H1 (cell line): Measurements from ENCODE around the gene CWC27.

Experiments
- EP300 ChIP-seq, 2 experiments: IDR thresholded peaks; 1 replicate in 1 of 2; 2 replicates in 1 of 2; pipeline ENCODE4 v1.6.1; 2011 to 2012; ENCODE audit warnings: low read depth in 2 of 2, low read length in 2 of 2, mild to moderate bottlenecking in 2 of 2, borderline replicate concordance in 1 of 2, inconsistent platforms in 1 of 2, moderate library complexity in 1 of 2
- FOSL1 ChIP-seq: IDR thresholded peaks from 2 replicates; pipeline ENCODE4 v1.6.1; 2011; ENCODE audit warnings: mild to moderate bottlenecking, low read depth, low read length, moderate library complexity; ENCODE audit not compliant: insufficient read depth
- SIX5 ChIP-seq: IDR thresholded peaks from 2 replicates; pipeline ENCODE4 v1.6.1; 2011; ENCODE audit warnings: mild to moderate bottlenecking, low read depth, low read length
- TAF1 ChIP-seq: IDR thresholded peaks from 2 replicates; pipeline ENCODE4 v1.6.1; 2011; ENCODE audit warnings: mild to moderate bottlenecking, low read depth, low read length
- TF ChIP-seq, protein P1 (sequence below), 3 experiments: IDR thresholded peaks; 1 replicate in 2 of 3; 2 replicates in 1 of 3; pipeline versions ENCODE4 v1.5.1 to v1.6.1; 2011; ENCODE audit warnings: low read length in 3 of 3, mild to moderate bottlenecking in 3 of 3, inconsistent platforms in 2 of 3, low read depth in 1 of 3, moderate library complexity in 1 of 3; ENCODE audit not compliant: insufficient read depth in 1 of 3; ENCODE audit errors: control extremely low read depth in 1 of 3

DNA sequence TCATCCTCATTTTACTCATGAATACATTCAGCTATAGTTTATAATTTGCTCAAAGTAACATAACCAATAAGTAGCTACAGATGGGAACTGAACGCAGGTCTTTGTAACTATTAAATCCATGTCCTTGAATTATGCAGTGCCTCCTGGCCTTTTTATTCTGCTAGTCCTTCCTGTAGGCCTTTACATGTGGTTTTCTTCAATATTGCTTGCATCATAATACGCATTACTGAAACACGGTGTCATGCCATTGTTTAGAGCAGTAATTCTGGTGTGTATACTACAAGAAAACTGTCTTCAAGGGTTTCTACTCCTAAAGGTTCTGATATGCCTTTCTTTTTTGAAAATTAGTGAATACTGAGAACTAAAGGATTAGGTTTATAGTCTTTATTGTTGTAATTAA is 20.7 kb downstream of the CWC27 start:
- no peak for TF ChIP-seq EP300 (IDR thresholded peaks at IDR 0.05; ENCODE audit: borderline replicate concordance in 1 of 2, low read depth in 2 of 2, low read length in 2 of 2)
- TF ChIP-seq, protein P1, sequence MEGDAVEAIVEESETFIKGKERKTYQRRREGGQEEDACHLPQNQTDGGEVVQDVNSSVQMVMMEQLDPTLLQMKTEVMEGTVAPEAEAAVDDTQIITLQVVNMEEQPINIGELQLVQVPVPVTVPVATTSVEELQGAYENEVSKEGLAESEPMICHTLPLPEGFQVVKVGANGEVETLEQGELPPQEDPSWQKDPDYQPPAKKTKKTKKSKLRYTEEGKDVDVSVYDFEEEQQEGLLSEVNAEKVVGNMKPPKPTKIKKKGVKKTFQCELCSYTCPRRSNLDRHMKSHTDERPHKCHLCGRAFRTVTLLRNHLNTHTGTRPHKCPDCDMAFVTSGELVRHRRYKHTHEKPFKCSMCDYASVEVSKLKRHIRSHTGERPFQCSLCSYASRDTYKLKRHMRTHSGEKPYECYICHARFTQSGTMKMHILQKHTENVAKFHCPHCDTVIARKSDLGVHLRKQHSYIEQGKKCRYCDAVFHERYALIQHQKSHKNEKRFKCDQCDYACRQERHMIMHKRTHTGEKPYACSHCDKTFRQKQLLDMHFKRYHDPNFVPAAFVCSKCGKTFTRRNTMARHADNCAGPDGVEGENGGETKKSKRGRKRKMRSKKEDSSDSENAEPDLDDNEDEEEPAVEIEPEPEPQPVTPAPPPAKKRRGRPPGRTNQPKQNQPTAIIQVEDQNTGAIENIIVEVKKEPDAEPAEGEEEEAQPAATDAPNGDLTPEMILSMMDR (IDR thresholded peaks at IDR 0.05; ENCODE audit: control extremely low read depth in 1 of 3, insufficient read depth in 1 of 3, low read depth in 1 of 3, low read length in 3 of 3): no peak
- no peak for TF ChIP-seq SIX5
- TF ChIP-seq FOSL1: no peak
- TF ChIP-seq TAF1: no peak
